Activated CD8-positive, alpha-beta memory T cell treated with anti-CD3 and anti-CD28 coated beads, Interleukin-2, amount 10 ng/mL, durations not matched to agents 7 days and 5 days (primary cell): ENCODE measurements around the gene DPH5. TPM values are rescaled to one million over a fixed set of nuclear protein-coding genes. Genes with fewer than 3 reads are reported as not detected.
A peak's percentile ranks its signal among the peaks of the same experiment; 100 is the strongest.

Source experiments
- ATAC-seq: fragments of 150-1000 bp; cut with Tn5 transposase; one replicate; pipeline ENCODE4 v1.10.0; 2021; ENCODE audit warnings: moderate library complexity
- CTCF ChIA-PET: fragments of 350-600 bp; sonication (Branson Sonifier 250); formaldehyde crosslinking; loops from one replicate; lab custom pipeline; 2021; ENCODE audit warnings: antibody characterized with exemption; lab: Charles Lee
- DNase-seq: peaks from one replicate; pipeline ENCODE4 v3.0.0-alpha.2; 2020
- H3K27ac Mint-ChIP-seq: one replicate; pipeline ENCODE4 v1.8.0; 2021; ENCODE audit warnings: mild to moderate bottlenecking, mixed read lengths
- H3K27me3 Mint-ChIP-seq: one replicate; pipeline ENCODE4 v1.8.0; 2021; ENCODE audit warnings: mixed read lengths
- H3K36me3 Mint-ChIP-seq: one replicate; pipeline ENCODE4 v1.8.0; 2021; ENCODE audit warnings: mild to moderate bottlenecking, mixed read lengths
- H3K4me1 Mint-ChIP-seq: one replicate; pipeline ENCODE4 v1.8.0; 2021; ENCODE audit warnings: mixed read lengths
- H3K4me3 Mint-ChIP-seq: one replicate; pipeline ENCODE4 v1.8.0; 2021; ENCODE audit warnings: mild to moderate bottlenecking, moderate library complexity, mixed read lengths
- H3K9me3 Mint-ChIP-seq: one replicate; pipeline ENCODE4 v1.8.0; 2022; ENCODE audit warnings: low read depth, mixed read lengths
- total RNA-seq, 2 experiments: library from RNA; stranded (reverse); gene quantifications; one replicate each; pipeline ENCODE4 v1.2.3, GENCODE V29; 2021

The DPH5 gene
- total RNA-seq, 2 experiments from 2014 or later, result 28.2 to 36.4 TPM

DNA sequence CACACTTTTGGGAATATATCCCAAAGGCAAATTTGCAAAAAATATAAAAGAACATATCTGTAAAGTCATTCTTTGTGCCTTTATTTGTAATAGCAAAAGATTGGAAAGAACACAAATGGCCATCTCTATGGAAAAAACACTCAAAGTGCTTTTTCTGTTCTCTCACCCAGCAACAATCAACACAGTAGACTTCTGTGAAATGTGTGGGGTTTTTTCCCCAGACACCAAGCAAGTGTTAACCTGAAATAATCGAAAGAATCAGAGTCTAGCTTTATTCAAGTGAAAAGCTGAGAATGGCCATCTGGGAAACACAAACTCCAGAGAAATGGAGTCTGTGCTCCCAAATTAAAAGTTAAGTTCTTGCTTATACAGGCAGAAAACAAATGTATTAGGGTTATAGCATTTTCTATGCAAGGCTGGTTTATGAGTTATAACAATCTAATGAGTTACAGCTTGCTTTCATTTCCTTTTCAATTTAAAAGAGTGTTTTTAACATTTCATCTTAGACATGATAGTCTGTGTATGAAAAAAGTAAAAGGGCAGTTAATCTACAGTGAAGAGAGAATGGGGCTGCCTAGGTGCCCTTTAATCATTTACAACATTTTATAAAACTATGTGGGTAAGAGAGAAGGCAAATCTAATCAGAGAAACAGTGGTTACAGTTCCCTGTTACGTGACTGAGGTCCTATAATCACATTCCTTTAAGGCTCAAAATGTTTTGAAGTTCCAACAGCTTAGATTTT, 83.1 kb downstream of the DPH5 start:
- Mint-ChIP-seq H3K27ac (no peak overlapping the region), H3K4me3 (no peak overlapping the region), H3K4me1 (peaks cover 30% of the 10 kb centered on the region), H3K27me3 (peaks cover 3% of the 10 kb centered on the region), H3K9me3 (peaks cover 17% of the 10 kb centered on the region), H3K36me3 (peaks cover 84% of the 10 kb centered on the region)
- DNase-seq (no peak), ATAC-seq (no peak)
- CTCF ChIA-PET, result no interaction called here

DNA sequence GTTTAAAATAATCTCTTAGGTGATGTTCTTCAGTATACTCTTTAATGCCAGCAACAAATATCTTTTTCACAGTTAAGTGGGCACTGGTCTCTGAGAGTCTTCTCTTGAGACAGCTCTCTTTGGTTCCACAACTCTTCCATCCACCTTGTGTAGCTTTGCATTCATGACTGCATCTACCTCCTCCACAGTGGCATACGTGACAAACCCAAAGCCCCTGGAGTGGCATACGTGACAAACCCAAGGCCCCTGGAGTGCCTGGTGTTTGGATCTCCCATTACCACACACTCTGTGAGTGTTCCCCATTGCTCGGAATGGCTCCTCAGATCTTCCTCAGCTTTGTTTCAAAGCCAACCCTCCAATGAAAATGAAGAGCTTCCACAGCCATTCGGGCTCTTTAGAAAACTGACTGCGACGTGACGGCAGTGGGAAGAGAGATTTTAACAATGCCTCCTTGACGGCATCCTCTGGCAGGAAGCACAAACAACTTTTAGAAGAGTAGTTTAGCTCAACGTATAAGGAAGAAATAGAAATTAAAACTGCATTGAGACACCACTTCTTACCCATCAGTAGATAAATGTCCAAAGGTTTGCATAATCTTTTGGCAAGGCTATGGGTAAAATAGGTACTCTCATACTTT, 83.9 kb downstream of the DPH5 start:
- no peak overlapping the region for H3K4me3 Mint-ChIP-seq
- H3K9me3 Mint-ChIP-seq, result peaks cover 10% of the 10 kb centered on the region
- CTCF ChIA-PET, result interaction anchor here (0.7 to 2.1 kb wide), 3 partner anchors 297 to 368 kb away, joined by 3 to 7 read pairs (median 4); no protein-coding TSS in a partner anchor
- peaks cover 81% of the 10 kb centered on the region for H3K36me3 Mint-ChIP-seq
- peaks cover 3% of the 10 kb centered on the region for H3K27me3 Mint-ChIP-seq
- H3K27ac Mint-ChIP-seq, result peak overlapping the region; percentile 97
- no peak for ATAC-seq
- no peak for DNase-seq
- H3K4me1 Mint-ChIP-seq, result peaks cover 25% of the 10 kb centered on the region

DNA sequence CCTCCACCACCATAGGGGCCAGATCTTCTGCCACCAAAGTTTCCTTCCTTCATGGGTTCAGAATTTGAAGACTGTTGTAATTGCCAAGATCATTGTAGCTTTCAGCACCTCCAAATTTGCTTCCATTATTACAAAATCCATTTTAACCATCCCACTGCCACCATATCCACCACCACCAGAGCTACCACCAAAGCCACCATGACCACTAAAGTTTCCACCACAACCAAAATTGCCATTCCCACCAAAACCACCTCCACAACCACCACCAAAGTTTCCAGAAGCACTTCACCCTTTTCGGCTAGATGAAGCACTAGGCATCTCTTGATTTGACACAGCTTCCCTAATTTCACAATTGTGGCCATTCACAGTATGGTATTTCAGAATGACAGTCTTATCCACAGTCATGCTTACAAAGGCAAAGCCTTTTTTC, 84.5 kb downstream of the DPH5 start:
- DNase-seq (peak; percentile 55), ATAC-seq (peak; percentile 69)
- H3K36me3 Mint-ChIP-seq, result peaks cover 81% of the 10 kb centered on the region
- CTCF ChIA-PET, result interaction anchor here (0.7 to 2.1 kb wide), 3 partner anchors 298 to 369 kb away, joined by 3 to 7 read pairs (median 4); no protein-coding TSS in a partner anchor
- H3K4me3 Mint-ChIP-seq, result peak overlapping the region; percentile 65
- H3K4me1 Mint-ChIP-seq, result peaks cover 25% of the 10 kb centered on the region
- H3K27ac Mint-ChIP-seq, result peak overlapping the region; percentile 97
- peaks cover 10% of the 10 kb centered on the region for H3K9me3 Mint-ChIP-seq
- peaks cover 3% of the 10 kb centered on the region for H3K27me3 Mint-ChIP-seq

Other genes with a start within 250 kb of the DPH5 start
- 10 to 100 TPM in 1 of 2 experiments, 1 to 10 TPM in 1; 2.6 to 11.5 TPM for gene EXTL2, start 130.9 kb downstream of the DPH5 start, total RNA-seq
- gene SLC30A7, start 129.7 kb downstream of the DPH5 start, total RNA-seq, result 10 to 100 TPM; 29.1 to 33.3 TPM
- gene S1PR1, start 211.2 kb upstream of the DPH5 start, total RNA-seq, result 10 to 100 TPM; 56.0 to 68.2 TPM